IPS DF 4.7 (cell line): ENCODE results near the gene PANX1.

Source experiments
- DNase-seq: peaks from one replicate; pipeline ENCODE4 v3.0.0-alpha.2; 2013; ENCODE audit warnings: low spot score; ENCODE audit errors: extremely low read depth

PANX1 gene

DNA sequence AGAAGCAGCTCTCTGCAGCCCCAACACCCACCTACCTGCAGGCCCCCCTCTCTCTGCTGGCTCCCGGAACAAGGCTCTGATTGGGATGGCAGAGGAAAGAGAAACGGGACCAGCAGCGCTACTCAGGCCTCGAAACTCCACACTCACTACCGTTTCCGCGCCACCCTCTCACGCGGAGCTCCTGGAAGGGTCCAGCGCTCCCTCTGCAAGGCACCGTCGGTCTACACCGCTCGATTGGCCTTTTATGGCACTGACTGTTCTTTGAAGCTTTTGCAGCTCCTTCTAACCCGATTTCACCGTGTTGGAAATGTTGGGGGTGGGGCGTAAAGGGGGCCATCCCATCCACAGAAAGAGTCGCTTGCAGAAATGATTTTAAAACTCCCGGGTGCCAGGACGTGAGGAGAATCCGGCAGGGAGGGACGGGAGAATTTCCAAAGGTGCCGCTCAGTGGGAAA, 323 bp upstream of the PANX1 start:
- DNase-seq: no peak

- no peak for DNase-seq
These were observed 1.1 kb downstream of the PANX1 start for GRCh38 chr11:94129512-94130297.

GRCh38 chr11:94130298-94131046, 1.8 kb downstream of the PANX1 start:
- DNase-seq: no peak

DNA sequence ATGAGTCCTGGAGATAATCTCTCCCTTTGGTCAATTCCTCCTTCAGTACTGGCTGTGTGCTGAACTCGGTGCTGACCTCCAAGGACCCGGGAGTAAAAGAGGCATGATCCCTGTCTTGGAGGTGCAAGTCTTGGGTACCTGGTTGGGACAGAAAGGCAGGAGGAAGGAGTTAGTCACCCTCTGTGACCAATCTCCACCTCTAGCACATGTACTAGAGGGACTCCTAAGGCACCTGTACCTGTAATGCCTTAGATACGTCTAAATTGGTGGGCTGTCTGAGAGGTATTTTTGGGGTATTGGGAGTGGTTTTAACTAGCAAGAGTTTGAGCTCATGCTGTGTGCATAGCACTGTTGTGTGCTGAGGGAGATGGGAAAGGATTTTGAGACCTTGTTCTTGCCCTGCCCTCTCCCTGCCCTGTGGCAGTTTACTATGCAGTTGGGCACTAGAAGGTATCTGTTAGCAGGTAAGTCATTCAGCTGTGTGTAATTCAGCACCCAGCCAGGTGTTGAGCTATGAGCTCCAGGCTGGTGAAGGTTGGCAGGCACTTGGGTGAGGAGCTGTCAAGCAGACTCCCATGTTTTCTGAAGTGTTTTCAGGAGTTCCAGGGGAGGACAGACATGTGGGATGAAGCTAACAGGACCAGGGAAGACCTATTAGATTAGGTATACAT, 2.5 kb downstream of the PANX1 start:
- no peak for DNase-seq

GRCh38 chr11:94131718-94132115, 3.1 kb downstream of the PANX1 start:
- DNase-seq: no peak

- no peak for DNase-seq
These were observed 3.5 kb downstream of the PANX1 start for GRCh38 chr11:94132152-94132558.

DNA sequence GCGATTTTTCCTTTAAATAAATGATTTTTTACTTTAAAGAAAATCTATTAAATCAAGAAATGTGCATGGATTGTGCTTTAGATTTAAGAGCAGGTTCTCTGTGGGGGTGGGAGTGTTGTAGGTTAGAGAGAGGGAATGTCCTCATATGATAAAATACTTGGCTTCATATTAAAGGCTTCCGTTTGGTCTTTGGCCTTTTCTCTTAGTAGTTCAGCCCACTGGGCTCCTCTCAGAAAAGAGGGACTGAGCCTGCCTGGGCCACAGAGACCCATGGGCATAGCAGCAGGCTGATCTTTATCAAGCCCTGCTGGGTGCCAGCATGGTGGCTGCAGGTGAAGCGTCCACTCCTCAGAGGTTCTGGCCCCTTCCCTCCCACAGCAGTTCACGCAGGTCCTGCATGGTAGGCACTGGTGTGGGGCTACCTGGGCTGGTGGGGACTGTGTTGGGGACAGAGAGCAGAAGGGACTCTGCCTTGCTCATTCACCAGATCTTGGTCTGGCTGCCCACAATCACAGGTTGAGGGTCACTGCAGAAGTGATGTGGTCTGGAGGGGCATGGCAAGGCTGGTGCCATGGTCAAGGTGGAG, 4.3 kb downstream of the PANX1 start:
- no peak for DNase-seq

- DNase-seq: no peak
These were observed 5.1 kb downstream of the PANX1 start for GRCh38 chr11:94133752-94134151.

- DNase-seq: no peak
These were observed 6.2 kb downstream of the PANX1 start for GRCh38 chr11:94134651-94135512.

GRCh38 chr11:94139416-94139815, 10.8 kb downstream of the PANX1 start:
- DNase-seq: no peak

DNA sequence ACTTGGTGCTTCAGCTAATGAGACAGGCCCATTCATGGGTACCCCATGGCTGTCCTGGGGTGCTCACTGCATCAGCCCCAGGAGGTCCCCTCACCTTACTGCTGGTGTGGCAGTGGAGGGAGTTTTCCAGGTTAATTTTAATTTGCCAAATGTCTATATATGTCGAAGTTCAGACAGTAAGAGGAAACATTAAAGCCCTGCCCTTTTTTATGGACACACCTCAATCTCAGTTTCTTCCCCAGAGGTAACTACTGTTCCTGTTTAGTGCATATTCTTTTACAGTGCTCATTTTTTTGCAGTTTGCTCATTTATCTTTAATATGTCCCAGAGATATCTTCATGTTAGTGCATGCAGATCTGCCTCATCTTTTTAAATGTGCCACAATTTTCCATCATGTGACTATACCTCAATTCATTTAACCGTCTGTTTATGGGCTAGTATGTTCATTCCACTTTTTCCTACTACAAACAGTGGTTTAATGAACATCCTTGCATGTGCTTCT, 11.6 kb downstream of the PANX1 start:
- DNase-seq: no peak

DNA sequence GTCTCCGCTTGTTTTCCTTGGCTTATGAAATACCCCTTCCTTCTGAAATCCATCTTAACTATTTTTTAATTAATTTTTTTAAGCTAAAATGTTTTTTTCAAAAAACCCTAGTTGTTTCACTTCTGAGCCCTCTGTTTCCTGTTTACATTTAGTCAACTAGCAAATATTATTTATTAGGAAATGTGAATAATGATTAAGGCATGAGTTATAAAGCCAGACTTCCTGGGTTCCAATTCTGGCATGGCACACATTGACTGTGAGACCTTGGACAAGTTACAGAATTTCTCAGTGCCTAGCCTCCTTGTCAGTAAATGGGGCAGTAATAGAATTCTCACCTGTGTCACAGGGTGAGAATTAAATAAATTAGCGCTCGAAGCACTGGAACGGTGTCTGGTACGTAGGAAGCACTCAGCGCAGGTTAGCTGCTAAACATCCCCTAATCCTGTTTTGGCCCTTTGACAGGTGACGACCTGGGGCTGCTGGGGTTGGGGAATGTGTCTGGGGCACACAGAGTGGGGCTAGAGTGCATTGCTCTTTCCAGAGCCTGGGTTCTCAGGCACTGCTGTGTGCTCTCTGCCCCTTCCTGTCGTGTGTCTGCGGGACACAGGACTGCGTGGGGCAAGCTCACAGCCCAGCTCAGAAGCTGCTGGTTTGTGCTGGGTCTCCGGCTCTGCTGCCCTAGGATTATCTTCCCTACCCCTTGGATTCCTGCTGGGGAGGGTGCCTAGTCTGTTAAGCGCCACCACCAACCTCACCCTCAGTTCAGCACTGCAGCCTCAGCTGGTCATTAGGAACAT, 13.1 kb downstream of the PANX1 start:
- DNase-seq: no peak

- no peak for DNase-seq
These were observed 14.0 kb downstream of the PANX1 start for GRCh38 chr11:94142308-94143281.

- DNase-seq: no peak
These were observed 15.6 kb downstream of the PANX1 start for GRCh38 chr11:94144216-94144615.

- DNase-seq: no peak
These were observed 16.0 kb downstream of the PANX1 start for GRCh38 chr11:94144664-94145063.

DNA sequence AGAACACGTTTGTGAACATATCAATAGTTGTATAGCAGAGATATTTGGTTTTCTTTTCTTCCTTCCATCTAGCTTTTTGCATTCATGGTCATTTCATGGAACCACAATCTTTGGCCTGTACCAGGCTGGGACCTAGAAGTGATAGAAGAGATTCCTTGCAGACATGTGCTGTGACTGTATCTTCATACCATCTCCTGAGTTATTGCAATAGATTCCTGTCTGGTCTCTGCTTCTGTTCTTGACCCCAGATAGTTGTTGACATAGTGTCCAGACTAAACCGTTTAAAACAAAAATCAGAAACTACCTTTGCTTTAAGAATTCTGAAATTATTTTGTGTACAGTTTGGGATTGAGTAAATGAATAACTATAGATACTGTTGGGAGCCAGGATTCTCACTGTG, 16.8 kb downstream of the PANX1 start:
- no peak for DNase-seq

GRCh38 chr11:94145916-94146315, 17.3 kb downstream of the PANX1 start:
- DNase-seq: no peak

DNA sequence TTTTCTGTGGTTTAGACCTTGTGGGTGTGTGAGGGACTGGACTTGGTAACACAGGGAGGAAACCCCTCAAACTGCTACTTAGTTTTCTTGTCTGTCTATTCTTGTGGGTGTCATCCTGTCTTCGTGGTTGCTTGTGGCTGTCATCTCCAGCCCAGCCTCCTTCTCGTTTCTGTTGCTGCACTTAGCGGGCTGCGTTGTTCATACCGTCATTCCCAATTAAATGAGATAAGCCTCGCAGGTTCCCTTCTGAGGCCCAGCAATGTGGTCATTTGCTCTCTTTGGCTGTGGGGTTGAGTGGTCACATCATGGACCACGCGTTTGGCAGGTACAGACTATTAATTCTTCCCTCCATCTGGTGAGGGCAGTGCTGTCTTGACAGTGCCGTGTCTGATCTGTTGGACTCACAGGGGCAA, 18.8 kb downstream of the PANX1 start:
- no peak for DNase-seq

- DNase-seq: no peak
These were observed 19.5 kb downstream of the PANX1 start for GRCh38 chr11:94148189-94148588.
